ENCODE data around the gene CES2.
"Not testable (repeated sequence)": the region's sequence is repeated elsewhere in the genome, so short reads cannot be mapped to it uniquely, and the experiment has no call there.

The CES2 gene, protein sequence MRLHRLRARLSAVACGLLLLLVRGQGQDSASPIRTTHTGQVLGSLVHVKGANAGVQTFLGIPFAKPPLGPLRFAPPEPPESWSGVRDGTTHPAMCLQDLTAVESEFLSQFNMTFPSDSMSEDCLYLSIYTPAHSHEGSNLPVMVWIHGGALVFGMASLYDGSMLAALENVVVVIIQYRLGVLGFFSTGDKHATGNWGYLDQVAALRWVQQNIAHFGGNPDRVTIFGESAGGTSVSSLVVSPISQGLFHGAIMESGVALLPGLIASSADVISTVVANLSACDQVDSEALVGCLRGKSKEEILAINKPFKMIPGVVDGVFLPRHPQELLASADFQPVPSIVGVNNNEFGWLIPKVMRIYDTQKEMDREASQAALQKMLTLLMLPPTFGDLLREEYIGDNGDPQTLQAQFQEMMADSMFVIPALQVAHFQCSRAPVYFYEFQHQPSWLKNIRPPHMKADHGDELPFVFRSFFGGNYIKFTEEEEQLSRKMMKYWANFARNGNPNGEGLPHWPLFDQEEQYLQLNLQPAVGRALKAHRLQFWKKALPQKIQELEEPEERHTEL

DNA sequence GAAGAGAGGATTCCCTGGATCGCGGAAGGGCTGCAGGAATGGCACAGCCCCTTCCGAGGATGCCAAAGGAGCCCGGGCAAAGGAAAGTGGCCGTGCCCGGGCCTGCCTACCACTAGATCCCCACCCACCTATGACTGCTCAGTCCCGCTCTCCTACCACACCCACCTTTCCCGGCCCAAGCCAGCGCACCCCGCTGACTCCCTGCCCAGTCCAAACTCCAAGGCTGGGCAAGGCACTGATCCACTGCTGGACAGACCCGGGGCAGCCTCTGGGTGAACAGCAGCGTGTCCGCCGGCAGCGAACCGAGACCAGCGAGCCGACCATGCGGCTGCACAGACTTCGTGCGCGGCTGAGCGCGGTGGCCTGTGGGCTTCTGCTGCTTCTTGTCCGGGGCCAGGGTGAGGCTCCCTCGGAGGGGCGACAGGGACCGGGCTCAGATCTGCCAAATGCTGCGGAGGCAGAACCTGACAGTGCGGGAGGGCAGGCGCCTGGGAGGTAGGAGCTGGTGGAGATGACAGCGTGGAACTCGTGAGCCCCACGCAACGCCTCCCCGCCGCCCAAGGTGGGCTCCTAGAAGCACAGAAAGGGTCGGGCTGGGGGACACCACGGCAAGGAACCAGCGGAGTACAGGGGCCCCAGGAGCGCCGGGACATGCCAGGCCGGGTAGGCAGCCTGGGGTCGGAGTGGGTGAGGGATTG is at the start of gene CES2:
TSS of gene CES2 (plus strand) at position 203 of the 698 bp plus-strand sequence. CDS start at position 323, 120 bp downstream.
- no peak for DNase-seq (ENCODE audit: low read depth)

DNA sequence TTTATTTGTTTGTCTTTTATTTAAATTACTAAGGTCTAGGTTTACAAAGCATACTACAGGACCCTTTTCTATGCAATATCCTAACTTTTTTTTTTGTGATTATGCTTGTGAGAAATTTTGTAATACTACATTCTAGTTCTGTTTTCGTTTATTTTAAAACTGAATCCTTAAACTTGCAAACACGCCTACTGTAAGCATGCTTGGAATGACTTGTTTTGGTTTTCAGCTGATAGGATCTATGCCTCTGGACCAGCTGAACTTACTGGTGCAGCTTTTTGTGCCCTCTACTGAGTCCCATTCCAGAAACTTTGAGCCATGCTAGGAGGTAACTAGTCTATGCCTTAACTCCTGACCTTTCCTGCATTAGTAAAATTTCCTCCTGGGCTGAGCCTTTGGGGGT is 49.0 kb upstream of the CES2 start:
- no peak for DNase-seq (ENCODE audit: low read depth)

DNA sequence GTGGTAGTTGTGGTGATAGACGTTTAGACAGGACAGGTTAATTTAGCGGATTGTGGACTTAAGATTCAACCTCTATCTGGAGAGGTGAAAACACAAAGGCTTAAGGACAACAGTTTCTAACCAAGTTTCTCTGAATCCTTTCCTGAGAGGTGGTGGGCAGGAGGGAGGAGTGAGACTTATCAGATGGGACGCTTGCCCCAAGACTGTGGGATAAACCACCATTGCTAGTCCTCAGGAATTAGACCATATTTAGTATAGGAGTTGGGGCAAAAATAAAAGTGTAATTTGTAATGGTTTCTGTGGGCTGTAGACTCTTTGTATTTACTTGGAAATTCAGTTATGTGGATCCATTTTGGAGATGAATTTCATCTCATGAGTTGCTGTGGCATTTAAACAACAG is 48.4 kb upstream of the CES2 start:
- peak; percentile 83 for DNase-seq (ENCODE audit: low read depth)

DNA sequence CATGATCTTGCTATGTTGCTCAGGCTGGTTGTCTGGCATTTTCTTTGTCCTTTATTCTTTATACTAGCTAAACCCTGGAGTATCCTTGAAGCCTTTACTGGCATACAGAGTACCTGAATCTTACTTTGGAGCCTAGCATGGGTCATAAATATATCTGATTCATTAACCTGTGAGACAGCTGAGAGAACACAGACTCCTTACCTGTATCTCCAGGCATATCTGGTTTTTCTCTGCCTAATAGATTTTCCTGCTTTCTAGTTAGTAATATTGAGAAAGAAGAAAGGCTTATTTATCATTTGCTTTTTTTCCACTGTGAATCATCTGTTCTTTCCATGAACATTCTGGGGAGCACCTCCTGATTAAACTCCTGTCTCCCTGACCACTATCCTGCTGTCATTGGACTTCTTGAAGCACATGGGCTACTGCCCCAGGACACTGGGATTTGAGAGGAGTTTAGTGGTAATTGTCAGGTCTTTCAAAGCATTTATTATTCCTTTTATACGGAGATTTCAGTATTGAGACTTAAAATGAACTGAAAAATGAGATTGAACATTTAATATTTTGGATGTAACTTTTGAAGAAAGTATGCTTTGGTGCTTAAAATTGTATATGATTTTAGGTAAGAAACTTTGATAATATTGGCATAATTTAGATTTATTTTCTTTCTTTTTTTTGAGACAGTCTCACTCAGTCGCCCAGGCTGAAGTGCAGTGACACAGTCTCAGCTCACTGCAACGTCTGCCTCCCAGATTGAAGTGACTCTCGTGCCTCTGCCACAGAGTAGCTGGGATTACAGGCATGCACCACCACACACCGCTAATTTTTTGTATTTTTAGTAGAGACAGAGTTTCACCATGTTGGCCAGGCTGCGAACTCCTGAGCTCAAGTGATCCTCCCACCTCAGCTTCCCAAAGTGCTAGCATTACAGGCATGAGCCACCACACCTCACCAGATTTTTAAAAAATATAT is 46.4 kb upstream of the CES2 start:
- peak; percentile 84 for DNase-seq (ENCODE audit: low read depth)

DNA sequence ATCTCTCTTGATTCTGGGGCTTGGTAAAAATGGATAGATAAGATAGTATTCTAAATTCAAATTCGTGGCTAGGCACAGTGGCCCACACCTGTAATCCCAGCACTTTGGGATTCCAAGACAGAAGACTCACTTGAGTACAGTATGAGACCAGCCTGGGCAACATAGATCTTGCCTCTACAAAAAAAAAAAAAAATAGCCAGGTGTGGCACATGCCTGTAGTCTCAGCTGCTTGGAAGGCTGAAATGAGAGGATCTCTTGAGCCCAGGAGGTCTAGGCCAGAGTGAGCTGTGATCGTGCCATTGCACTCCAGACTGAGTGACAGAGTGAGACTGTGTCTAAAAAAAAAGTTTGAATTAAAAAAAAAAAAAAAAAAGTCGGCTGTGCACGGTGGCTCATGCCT is 45.7 kb upstream of the CES2 start:
- DNase-seq (ENCODE audit: low read depth) = no peak

DNA sequence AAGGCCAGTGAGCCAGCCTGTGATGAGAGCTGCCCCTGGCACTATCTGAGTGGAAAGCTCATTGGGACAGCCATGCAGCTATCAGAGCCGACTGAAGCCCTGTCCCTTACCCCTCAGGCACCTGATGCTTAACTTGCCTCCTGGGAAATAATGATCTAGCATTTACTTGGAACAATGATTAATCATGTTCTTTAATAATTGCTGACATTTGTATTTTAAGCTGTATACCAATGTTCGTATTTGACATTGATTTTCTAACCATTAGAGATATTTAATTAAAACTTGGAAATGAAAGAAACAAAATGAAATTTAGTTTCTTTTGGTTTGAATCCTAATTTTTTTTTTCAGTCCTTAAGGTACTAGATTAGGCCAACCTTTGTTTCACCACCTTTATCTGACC is 44.5 kb upstream of the CES2 start:
- DNase-seq (ENCODE audit: low read depth) = no peak

DNA sequence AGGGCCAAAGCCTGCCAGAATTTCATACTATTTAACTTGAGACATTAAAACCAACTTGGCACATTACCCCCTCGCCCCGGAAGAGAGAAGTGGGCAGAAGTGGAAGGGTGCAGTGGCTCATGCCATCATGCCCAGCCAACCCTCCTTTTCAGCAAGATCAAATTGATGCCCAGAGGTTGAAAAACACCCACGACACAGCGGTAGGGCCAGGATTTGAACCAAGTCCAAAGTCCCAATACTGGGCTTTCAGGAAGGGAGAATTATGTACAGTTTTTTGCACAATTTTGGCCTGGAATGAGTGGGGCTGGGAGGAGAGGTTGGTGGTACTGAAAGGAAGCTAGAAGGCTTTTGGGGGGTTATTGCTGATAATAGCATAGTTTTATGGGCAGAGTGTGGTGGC is 44.0 kb upstream of the CES2 start:
- no peak for DNase-seq (ENCODE audit: low read depth)

DNA sequence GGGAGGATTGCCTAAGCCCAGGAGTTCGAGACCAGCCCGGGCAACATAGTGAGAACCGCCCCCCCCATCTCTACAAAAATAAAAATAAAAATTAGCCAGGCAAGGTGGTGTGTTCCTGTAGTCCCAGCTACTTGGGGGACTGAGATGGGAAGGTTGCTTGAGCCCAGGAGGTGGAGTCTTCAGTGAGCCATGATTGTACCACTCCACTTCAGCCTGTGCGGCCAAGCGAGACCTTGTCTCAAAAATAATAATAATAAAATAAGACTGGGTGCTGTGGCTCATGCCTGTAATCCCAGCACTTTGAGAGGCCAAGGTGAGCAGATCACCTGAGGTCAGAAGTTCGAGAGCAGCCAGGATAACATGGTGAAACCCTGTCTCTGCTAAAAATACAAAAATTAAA is 43.5 kb upstream of the CES2 start:
- DNase-seq (ENCODE audit: low read depth) = no peak

DNA sequence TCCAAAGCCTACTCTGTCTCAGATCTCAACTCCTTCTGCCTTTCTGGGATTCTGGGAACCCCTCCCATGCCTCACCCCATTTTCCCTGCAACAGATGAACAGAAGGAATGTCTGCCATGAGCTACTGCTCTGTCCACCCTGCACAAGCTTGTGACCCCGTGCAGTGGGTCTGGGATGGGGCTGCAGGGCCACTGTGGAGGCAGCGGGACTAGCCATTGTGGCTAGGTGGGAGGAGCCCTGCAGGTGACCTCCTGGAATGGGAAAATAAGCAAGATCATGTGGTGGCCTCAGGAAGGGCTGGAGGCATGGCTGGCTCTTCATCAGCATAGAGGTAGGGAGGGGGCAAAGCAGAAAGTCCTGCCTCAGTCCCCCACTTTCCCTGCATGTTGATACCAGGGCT is 41.3 kb upstream of the CES2 start:
- no peak for DNase-seq (ENCODE audit: low read depth)

DNA sequence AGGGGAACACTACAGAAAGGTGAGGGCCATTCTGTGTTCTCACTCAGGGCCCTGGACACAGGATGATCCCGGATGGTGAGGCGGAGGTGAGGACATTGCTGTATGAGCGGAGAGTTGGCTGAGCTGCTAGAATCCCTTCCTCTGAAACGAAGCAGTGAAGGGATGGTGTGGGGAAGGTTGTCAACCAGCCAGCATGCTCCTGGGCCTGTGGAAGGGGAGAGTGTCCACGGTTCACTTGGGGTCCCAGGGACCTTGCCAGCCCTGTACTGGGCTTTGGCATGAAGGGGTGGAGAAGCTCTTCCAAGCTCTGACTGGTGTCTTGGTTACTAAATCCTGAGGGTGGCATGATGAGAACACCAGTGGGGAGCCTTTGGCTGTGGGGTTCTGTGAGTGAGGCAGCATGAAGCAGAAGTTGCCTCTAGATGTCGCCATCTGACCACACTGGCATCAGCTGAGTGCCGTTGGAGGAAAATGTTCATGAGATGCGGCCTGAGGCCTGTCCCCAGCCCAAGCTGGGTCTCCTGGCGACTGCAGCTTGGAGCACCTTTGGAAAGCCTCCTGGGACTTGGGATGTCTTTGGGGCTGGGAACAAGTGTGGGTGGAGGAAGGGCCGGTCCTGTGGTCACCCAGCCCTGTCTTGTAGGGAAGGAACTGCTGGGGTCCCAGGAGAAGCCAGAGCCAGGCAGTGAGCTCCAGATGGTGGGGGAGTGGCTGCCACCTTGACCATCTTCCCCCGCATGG is 40.2 kb upstream of the CES2 start:
- peak; percentile 68 for DNase-seq (ENCODE audit: low read depth)

DNA sequence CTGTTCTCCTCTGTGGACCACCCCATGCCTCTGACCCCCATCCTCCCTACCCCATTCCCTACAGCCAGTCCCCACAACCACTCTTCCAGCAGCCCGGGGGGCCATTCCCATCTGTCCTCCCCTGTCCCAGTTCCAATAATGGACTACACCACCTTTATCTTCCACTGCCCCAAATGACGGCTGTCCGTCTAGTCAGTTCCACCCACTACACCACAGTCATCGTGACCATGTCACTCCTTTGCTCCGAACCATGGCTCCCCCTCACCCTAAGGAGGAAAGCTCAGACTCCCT is 39.7 kb upstream of the CES2 start:
- no peak for DNase-seq (ENCODE audit: low read depth)

DNA sequence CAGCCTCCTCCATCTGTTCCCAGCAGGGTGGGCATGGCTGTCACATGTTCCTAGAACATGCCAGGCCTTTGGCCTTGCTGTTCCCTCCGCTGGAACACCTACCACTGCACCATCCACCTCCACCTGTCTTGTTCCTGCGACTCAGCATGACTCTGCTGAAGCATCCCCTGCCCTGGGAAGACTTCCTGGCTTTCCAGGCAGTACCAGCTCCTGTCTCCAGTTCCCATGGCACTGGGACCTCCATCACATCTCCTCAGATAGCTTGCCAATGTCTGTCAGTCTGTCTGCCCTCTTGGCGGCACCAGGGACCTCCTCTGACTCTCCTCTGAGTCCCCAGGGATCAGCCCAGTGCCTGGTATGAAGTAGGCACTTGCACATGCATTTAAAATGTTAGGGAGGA is 39.3 kb upstream of the CES2 start:
- no peak for DNase-seq (ENCODE audit: low read depth)

DNA sequence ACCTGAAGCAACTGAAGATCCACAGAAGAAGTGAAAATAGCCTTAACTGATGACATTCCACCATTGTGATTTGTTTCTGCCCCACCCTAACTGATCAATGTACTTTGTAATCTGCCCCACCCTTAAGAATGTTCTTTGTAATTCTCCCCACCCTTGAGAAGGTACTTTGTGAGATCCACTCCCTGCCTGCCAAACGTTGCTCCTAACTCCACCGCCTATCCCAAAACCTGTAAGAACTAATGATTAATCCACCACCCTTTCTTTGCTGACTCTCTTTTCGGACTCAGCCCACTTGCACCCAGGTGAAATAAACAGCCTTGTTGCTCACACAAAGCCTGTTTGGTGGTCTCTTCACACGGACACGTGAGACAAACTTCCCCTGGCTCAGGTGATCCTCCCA is 38.6 kb upstream of the CES2 start:
- DNase-seq (ENCODE audit: low read depth) = not testable (repeated sequence)

DNA sequence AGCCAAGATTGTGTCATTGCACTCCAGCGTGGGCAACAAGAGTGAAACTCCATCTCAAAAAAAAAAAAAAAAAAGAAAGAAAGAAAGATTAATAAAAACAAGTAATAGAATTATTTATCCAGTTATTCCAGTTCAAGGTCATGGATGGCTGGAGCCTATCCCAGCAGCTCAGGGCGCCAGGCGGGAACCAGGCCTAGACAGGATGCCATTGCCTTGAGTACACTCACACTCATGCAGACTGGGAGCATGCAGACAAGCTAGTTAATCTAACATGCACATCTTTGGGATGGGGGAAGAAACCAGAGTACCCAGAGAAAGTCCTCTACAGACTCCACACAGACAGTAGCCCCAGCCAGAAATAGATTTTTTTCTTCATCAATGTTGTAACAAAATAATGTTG is 37.1 kb upstream of the CES2 start:
- peak; percentile 75 for DNase-seq (ENCODE audit: low read depth)

DNA sequence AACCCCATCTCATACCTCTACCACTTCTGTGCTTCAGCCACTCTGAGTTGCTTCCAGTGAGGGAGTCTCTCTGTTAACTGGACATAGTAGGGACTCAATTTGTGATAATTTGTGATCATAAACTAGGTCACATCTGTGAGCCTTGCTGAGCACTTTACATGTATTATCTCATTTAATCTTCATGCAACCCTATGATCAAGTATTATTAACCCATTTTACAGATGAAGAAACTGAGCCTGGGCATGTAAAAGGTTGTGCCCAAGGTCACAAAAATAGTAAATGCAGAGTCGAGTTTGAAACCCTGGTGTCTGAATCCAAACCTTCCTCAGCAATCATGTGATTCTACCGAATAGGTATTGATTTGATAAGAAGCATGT is 36.4 kb upstream of the CES2 start:
- DNase-seq (ENCODE audit: low read depth) = no peak

DNA sequence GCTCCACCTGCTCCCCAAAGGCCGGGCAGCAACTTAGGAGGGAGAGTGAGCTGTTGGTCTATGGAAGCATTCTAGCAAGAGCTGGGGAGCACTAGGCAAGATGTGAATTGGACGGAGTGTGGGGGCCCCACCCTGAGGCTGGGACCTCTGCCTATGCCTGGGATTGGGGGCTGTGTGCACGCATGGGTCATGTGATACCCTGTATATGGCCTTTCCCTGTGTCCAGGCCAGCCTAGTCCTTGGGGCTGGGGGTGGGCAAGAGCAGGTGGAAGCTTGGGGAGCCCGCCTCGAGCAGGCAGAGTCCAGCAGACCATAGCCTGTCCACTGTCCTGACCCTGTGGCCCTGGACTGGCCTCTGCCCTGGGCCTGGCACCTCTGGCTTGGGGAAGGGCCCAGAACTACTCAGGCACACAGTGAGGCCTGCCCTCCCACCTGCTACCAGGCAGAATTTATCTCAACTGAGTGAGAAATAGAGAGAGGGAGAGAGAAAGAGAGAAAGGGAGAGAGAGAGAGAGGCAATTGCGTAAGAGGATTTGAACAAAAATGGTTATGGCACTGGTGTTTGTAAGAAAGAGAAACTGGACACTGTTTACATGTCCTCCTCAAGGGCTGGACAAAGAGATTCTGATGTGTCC is 35.9 kb upstream of the CES2 start:
- DNase-seq (ENCODE audit: low read depth) = peak; percentile 86

DNA sequence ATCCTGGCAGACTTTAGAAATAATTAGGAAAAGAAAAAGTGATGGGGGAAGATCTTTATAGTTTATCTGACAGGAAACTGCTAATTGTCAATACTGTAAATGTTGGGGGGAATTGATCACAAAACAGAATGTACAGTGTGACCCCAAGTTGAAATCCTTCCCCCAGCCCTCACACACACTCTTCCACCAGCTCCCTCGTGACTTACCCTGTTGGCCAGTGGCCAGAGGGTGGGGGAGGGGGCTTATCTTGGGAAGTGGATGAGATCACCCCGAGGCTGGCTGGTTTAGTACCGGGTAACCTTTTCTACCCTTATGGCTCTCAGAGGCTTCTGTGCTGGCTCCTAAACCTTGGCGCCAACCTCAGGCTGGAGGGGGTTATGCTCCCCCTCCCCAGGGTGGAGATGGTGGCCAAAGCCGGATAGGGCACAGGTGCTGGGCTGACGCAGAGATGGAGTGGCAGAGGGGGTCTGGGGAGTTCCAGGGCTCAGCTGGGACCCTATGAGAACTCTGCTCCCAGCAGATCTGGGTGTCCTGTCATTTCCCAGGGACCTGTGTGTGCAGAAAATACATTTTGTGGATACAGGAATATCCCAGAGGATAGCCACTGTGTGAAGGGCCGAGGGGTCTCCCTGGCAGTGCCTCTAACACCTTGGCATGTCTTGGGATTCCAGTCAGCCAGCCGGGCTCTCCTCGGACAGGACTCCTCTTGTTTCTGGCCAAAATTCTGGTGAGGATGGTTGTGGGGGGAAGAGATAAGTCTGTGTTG is 35.2 kb upstream of the CES2 start:
- DNase-seq (ENCODE audit: low read depth) = peak; percentile 91

DNA sequence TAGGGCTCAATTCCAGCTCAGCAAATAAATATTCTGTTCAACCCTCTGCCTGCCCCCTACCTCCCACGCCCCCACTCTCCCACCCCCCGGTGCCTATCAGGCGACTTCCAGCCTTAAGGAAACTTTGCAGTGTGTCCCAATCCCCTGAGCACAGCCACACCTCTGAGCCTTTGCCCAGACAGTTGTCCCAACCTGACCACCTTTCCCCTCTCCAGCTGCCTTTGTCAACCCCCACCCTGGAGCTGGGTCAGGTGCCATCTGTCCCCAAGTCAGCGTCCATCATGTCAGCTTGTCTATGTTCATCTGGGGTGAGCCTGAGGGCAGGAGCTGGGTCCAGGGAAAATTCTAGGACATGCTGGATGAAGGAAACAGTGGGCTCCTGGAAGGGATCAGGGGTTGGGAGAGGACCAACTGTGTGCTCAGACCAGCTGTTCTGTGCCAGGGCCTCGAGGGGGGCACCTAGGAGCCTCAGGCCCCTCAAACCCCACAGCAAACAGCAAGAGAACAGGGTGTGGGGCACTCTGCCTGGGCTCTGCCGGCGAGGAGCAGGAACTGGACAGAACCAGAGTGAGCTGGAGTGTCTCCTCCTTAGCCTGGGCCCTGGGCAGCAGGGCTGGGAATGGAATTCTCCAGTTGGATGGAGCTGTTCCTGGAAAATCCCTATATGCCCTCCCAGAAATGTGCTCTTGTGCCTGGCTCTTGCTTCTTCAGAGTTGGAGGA is 34.4 kb upstream of the CES2 start:
- no peak for DNase-seq (ENCODE audit: low read depth)

DNA sequence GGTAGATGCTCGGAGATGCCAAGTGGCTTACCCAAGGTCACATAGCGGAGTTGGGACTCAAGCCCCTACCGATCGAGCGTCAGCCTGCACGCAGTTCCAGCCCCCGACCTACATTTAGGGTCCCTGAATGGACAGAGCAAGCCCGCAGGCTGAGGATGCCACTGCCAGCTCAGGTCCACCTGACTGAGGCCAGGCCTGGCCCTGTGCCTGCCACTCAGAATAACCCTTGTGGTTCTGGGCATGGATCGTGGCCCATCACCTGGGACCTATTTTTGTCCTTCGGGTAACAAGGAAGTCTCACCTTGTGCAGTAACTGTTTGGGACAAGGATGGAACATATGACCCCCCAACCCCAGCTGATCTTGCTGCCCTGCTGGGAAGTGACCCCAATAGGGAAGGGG is 33.7 kb upstream of the CES2 start:
- DNase-seq (ENCODE audit: low read depth) = no peak
